Brain microvascular endothelial cell (primary cell): Measurements from ENCODE around the gene TCF7L2.

Source experiments
- DNase-seq: peaks from one replicate; pipeline ENCODE4 v3.0.0-alpha.2; 2020
- H3K27ac ChIP-seq: fragments of 250-450 bp; sonication (Bioruptor Pico); 2 replicates; pipeline ENCODE4 v1.5.1; 2020; ENCODE audit warnings: mild to moderate bottlenecking, moderate library complexity
- H3K27me3 ChIP-seq: fragments of 250-450 bp; sonication (Bioruptor Pico); replicated peaks from 2 replicates; pipeline ENCODE4 v1.5.1; 2020; ENCODE audit warnings: mild to moderate bottlenecking
- H3K36me3 ChIP-seq: fragments of 250-450 bp; sonication (Bioruptor Pico); replicated peaks from 2 replicates; pipeline ENCODE4 v1.5.1; 2020; ENCODE audit warnings: mild to moderate bottlenecking
- H3K4me3 ChIP-seq: 2 replicates; pipeline ENCODE4 v1.5.1; 2011; ENCODE audit warnings: low read depth, mild to moderate bottlenecking, control low read depth, low read length, moderate library complexity
- in situ Hi-C: cut with HindIII; loops from 2 replicates; pipeline ENCODE4 v1.10.0; 2017; ENCODE audit warnings: low sequenced_read_pairs, low pct_ligation_motif_present
- TF ChIP-seq, protein P1 (sequence below): IDR thresholded peaks from 2 replicates; pipeline ENCODE4 v1.5.1; 2011; ENCODE audit warnings: low read depth, mild to moderate bottlenecking, moderate library complexity, low read length, control low read depth, inconsistent platforms; ENCODE audit errors: missing control alignments

The TCF7L2 gene

GRCh38 chr10:113035732-113036312 lies 85.8 kb downstream of the TCF7L2 start:
- H3K4me3 ChIP-seq = no peak overlapping the region
- in situ Hi-C loops = no loop called here
- H3K27me3 ChIP-seq = no peaks in the 10 kb centered on the region
- no peak overlapping the region for H3K27ac ChIP-seq
- DNase-seq = no peak
- H3K36me3 ChIP-seq = no peaks in the 10 kb centered on the region
- TF ChIP-seq, protein P1, sequence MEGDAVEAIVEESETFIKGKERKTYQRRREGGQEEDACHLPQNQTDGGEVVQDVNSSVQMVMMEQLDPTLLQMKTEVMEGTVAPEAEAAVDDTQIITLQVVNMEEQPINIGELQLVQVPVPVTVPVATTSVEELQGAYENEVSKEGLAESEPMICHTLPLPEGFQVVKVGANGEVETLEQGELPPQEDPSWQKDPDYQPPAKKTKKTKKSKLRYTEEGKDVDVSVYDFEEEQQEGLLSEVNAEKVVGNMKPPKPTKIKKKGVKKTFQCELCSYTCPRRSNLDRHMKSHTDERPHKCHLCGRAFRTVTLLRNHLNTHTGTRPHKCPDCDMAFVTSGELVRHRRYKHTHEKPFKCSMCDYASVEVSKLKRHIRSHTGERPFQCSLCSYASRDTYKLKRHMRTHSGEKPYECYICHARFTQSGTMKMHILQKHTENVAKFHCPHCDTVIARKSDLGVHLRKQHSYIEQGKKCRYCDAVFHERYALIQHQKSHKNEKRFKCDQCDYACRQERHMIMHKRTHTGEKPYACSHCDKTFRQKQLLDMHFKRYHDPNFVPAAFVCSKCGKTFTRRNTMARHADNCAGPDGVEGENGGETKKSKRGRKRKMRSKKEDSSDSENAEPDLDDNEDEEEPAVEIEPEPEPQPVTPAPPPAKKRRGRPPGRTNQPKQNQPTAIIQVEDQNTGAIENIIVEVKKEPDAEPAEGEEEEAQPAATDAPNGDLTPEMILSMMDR = no peak

- in situ Hi-C loops = no loop called here
- no peaks in the 10 kb centered on the region for H3K27me3 ChIP-seq
Measured at GRCh38 chr10:113036619-113037018, 86.6 kb downstream of the TCF7L2 start.

GRCh38 chr10:113037218-113037617 lies 87.2 kb downstream of the TCF7L2 start:
- Histone ChIP-seq H3K4me3 (no peak overlapping the region), H3K36me3 (no peaks in the 10 kb centered on the region), H3K27ac (no peak overlapping the region), H3K27me3 (no peaks in the 10 kb centered on the region)
- no peak for DNase-seq
- TF ChIP-seq, protein P1 = no peak
- in situ Hi-C loops = no loop called here

More at GRCh38 chr10:113036619-113037018, 86.6 kb downstream of the TCF7L2 start:
- Histone ChIP-seq H3K36me3 (no peaks in the 10 kb centered on the region), H3K27ac (no peak overlapping the region), H3K4me3 (no peak overlapping the region)
- TF ChIP-seq, protein P1 = no peak
- DNase-seq = no peak

GRCh38 chr10:113038183-113038582 lies 88.1 kb downstream of the TCF7L2 start:
- in situ Hi-C loops = no loop called here
- no peaks in the 10 kb centered on the region for H3K36me3 ChIP-seq

DNA sequence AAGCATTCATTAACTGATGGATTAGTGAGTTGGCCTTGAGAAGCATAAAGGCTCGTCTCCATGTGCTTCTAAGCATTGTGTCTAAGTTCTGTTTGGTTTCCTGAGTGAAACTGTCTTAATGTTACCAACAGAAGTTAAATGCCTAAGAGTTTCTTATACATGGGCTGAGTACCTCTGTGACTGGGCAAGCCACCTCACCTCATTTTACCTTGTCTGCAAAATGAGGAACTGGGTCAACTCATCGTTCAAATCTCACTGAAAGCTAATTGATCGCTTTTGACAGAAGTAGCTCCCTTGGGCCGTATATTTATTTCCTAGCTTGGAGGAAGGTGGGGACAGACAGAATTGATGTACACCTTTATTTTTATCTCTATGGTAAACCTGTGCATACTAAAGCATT lies 88.9 kb downstream of the TCF7L2 start:
- in situ Hi-C loops = no loop called here
- DNase-seq = no peak
- Histone ChIP-seq H3K27ac (no peak overlapping the region), H3K27me3 (no peaks in the 10 kb centered on the region), H3K36me3 (no peaks in the 10 kb centered on the region), H3K4me3 (no peak overlapping the region)
- TF ChIP-seq, protein P1 = no peak

More at GRCh38 chr10:113038183-113038582, 88.1 kb downstream of the TCF7L2 start:
- no peak for DNase-seq
- no peaks in the 10 kb centered on the region for H3K27me3 ChIP-seq
- H3K27ac ChIP-seq = no peak overlapping the region
- TF ChIP-seq, protein P1 = no peak
- no peak overlapping the region for H3K4me3 ChIP-seq

GRCh38 chr10:113041324-113041723 lies 91.3 kb downstream of the TCF7L2 start:
- H3K27me3 ChIP-seq = no peaks in the 10 kb centered on the region
- H3K36me3 ChIP-seq = no peaks in the 10 kb centered on the region
- no peak overlapping the region for H3K4me3 ChIP-seq
- H3K27ac ChIP-seq = no peak overlapping the region
- DNase-seq = no peak
- in situ Hi-C loops = no loop called here
- TF ChIP-seq, protein P1 = no peak
